Neural cell (in vitro differentiated cells): ENCODE results near the gene PROCA1.

Experiments used
- EZH2 ChIP-seq: fragments of 200-600, 300-800 bp; shearing (Covaris generic), sonication (generic); IDR thresholded peaks from 2 replicates; pipeline ENCODE4 v1.6.1; 2014; ENCODE audit warnings: antibody characterized with exemption, low read length, borderline replicate concordance, mild to moderate bottlenecking; ENCODE audit not compliant: insufficient read depth, poor library complexity, severe bottlenecking
- TF ChIP-seq, protein P1 (sequence below): fragments of 450-650 bp; IDR thresholded peaks from 2 replicates; pipeline ENCODE4 v1.5.1; 2014; ENCODE audit warnings: antibody characterized with exemption, mild to moderate bottlenecking, moderate library complexity; ENCODE audit not compliant: poor library complexity, severe bottlenecking
- TF ChIP-seq, protein P2 (sequence below): IDR thresholded peaks from 2 replicates; pipeline ENCODE4 v1.6.1; 2012; ENCODE audit warnings: borderline replicate concordance

DNA sequence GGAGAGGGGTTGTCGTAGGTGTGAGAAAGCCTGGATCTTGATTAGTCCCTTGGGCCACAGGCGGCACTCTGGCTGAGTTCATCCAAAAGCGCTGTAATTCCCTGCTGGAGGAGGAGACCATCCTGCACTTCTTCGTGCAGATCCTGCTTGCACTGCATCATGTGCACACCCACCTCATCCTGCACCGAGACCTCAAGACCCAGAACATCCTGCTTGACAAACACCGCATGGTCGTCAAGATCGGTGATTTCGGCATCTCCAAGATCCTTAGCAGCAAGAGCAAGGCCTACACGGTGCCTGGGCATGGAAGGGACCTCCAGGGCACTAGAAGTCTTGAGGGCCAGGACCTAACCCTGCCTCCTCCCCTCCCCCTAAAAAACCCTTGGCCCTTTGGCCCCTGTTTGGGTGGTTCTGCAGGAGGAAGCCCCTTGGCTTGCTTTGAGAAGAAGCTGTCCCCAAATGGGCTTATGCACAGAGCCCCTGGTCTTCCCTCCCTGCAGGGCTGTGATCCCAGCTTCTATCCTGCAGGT is 23.1 kb upstream of the PROCA1 start:
- no peak for TF ChIP-seq EZH2
- TF ChIP-seq, protein P1, sequence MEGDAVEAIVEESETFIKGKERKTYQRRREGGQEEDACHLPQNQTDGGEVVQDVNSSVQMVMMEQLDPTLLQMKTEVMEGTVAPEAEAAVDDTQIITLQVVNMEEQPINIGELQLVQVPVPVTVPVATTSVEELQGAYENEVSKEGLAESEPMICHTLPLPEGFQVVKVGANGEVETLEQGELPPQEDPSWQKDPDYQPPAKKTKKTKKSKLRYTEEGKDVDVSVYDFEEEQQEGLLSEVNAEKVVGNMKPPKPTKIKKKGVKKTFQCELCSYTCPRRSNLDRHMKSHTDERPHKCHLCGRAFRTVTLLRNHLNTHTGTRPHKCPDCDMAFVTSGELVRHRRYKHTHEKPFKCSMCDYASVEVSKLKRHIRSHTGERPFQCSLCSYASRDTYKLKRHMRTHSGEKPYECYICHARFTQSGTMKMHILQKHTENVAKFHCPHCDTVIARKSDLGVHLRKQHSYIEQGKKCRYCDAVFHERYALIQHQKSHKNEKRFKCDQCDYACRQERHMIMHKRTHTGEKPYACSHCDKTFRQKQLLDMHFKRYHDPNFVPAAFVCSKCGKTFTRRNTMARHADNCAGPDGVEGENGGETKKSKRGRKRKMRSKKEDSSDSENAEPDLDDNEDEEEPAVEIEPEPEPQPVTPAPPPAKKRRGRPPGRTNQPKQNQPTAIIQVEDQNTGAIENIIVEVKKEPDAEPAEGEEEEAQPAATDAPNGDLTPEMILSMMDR: no peak
- TF ChIP-seq, protein P2, sequence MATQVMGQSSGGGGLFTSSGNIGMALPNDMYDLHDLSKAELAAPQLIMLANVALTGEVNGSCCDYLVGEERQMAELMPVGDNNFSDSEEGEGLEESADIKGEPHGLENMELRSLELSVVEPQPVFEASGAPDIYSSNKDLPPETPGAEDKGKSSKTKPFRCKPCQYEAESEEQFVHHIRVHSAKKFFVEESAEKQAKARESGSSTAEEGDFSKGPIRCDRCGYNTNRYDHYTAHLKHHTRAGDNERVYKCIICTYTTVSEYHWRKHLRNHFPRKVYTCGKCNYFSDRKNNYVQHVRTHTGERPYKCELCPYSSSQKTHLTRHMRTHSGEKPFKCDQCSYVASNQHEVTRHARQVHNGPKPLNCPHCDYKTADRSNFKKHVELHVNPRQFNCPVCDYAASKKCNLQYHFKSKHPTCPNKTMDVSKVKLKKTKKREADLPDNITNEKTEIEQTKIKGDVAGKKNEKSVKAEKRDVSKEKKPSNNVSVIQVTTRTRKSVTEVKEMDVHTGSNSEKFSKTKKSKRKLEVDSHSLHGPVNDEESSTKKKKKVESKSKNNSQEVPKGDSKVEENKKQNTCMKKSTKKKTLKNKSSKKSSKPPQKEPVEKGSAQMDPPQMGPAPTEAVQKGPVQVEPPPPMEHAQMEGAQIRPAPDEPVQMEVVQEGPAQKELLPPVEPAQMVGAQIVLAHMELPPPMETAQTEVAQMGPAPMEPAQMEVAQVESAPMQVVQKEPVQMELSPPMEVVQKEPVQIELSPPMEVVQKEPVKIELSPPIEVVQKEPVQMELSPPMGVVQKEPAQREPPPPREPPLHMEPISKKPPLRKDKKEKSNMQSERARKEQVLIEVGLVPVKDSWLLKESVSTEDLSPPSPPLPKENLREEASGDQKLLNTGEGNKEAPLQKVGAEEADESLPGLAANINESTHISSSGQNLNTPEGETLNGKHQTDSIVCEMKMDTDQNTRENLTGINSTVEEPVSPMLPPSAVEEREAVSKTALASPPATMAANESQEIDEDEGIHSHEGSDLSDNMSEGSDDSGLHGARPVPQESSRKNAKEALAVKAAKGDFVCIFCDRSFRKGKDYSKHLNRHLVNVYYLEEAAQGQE: no peak
